Panc1 (cell line): ENCODE data around the gene ADGRF5.

Experiments used
- SIN3A ChIP-seq: IDR thresholded peaks from 2 replicates; pipeline ENCODE4 v1.6.1; 2012; ENCODE audit warnings: low read depth, mild to moderate bottlenecking, low read length, moderate library complexity, borderline replicate concordance; ENCODE audit not compliant: insufficient read depth
- TCF7L2 ChIP-seq: IDR thresholded peaks from 2 replicates; pipeline ENCODE4 v1.6.1; 2011; ENCODE audit warnings: mild to moderate bottlenecking, low read depth, low read length, inconsistent platforms
- TF ChIP-seq, protein P1 (sequence below): fragments of 450-650 bp; IDR thresholded peaks from 2 replicates; pipeline ENCODE4 v1.5.1; 2017; ENCODE audit warnings: mild to moderate bottlenecking
- TF ChIP-seq, protein P2 (sequence below), 2 experiments: IDR thresholded peaks; 2 replicates each; pipeline ENCODE4 v1.6.1; 2011 to 2012; ENCODE audit warnings: low read depth in 2 of 2, control low read depth in 1 of 2, low read length in 1 of 2, mild to moderate bottlenecking in 1 of 2, moderate library complexity in 1 of 2; ENCODE audit not compliant: insufficient read depth in 1 of 2

DNA sequence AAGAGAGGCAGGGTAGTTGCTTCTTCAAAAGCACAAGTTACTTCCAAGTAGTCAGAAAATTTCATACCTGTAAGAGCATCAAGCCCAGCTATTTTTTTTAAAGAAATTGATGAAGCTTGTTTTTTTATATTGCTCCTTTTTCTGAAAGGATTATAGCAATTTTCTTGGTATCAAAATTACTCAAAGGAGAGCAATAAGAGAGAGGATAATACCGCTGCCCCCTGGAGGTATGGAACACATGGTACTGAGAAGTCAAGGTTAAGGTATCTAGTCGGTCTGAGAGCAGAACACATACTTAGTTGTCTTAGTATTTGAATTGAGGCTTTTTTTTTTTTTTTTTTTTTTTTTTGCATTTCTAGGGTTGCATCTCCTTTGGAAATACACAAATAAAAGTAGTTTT, 59.4 kb downstream of the ADGRF5 start:
- TF ChIP-seq, protein P1, sequence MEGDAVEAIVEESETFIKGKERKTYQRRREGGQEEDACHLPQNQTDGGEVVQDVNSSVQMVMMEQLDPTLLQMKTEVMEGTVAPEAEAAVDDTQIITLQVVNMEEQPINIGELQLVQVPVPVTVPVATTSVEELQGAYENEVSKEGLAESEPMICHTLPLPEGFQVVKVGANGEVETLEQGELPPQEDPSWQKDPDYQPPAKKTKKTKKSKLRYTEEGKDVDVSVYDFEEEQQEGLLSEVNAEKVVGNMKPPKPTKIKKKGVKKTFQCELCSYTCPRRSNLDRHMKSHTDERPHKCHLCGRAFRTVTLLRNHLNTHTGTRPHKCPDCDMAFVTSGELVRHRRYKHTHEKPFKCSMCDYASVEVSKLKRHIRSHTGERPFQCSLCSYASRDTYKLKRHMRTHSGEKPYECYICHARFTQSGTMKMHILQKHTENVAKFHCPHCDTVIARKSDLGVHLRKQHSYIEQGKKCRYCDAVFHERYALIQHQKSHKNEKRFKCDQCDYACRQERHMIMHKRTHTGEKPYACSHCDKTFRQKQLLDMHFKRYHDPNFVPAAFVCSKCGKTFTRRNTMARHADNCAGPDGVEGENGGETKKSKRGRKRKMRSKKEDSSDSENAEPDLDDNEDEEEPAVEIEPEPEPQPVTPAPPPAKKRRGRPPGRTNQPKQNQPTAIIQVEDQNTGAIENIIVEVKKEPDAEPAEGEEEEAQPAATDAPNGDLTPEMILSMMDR: no peak
- no peak for TF ChIP-seq TCF7L2
- TF ChIP-seq SIN3A: no peak
- TF ChIP-seq, protein P2, sequence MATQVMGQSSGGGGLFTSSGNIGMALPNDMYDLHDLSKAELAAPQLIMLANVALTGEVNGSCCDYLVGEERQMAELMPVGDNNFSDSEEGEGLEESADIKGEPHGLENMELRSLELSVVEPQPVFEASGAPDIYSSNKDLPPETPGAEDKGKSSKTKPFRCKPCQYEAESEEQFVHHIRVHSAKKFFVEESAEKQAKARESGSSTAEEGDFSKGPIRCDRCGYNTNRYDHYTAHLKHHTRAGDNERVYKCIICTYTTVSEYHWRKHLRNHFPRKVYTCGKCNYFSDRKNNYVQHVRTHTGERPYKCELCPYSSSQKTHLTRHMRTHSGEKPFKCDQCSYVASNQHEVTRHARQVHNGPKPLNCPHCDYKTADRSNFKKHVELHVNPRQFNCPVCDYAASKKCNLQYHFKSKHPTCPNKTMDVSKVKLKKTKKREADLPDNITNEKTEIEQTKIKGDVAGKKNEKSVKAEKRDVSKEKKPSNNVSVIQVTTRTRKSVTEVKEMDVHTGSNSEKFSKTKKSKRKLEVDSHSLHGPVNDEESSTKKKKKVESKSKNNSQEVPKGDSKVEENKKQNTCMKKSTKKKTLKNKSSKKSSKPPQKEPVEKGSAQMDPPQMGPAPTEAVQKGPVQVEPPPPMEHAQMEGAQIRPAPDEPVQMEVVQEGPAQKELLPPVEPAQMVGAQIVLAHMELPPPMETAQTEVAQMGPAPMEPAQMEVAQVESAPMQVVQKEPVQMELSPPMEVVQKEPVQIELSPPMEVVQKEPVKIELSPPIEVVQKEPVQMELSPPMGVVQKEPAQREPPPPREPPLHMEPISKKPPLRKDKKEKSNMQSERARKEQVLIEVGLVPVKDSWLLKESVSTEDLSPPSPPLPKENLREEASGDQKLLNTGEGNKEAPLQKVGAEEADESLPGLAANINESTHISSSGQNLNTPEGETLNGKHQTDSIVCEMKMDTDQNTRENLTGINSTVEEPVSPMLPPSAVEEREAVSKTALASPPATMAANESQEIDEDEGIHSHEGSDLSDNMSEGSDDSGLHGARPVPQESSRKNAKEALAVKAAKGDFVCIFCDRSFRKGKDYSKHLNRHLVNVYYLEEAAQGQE (IDR thresholded peaks at IDR 0.05; ENCODE audit: insufficient read depth in 1 of 2, low read depth in 2 of 2, low read length in 1 of 2): no peak
